Measurements from ENCODE around the gene AQP6.

The AQP6 gene

DNA sequence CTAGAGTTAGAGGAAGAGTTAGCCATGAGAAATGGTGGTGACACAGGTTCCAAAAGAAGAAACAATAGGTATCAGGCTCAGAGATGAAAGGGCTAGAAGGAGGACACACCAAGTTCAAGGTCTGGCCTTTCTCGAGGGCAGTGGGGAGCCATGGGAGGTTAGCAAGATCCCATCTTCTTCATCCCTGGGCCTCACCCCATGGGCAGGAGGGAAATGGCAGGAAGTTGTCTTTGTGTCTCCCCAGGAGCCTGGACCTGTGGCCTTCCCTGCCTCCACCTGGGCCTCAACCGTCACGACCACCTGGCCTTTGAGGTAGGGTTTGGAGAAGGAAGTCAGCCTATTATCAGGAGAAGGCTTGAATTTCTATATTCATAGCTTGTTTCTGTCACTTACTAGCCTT, 28.0 kb upstream of the AQP6 start:
- TF ChIP-seq EZH2 (IDR thresholded peaks at IDR 0.05; ENCODE audit: borderline replicate concordance, low read length), result no peak
- TF ChIP-seq, protein P1, sequence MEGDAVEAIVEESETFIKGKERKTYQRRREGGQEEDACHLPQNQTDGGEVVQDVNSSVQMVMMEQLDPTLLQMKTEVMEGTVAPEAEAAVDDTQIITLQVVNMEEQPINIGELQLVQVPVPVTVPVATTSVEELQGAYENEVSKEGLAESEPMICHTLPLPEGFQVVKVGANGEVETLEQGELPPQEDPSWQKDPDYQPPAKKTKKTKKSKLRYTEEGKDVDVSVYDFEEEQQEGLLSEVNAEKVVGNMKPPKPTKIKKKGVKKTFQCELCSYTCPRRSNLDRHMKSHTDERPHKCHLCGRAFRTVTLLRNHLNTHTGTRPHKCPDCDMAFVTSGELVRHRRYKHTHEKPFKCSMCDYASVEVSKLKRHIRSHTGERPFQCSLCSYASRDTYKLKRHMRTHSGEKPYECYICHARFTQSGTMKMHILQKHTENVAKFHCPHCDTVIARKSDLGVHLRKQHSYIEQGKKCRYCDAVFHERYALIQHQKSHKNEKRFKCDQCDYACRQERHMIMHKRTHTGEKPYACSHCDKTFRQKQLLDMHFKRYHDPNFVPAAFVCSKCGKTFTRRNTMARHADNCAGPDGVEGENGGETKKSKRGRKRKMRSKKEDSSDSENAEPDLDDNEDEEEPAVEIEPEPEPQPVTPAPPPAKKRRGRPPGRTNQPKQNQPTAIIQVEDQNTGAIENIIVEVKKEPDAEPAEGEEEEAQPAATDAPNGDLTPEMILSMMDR (IDR thresholded peaks at IDR 0.05; ENCODE audit: low read length), result no peak
- H3K27ac ChIP-seq (ENCODE audit: low read depth, low read length, poor library complexity, severe bottlenecking), result no peak overlapping the region
- no peaks in the 10 kb centered on the region for H3F3A ChIP-seq (ENCODE audit: insufficient read depth, low read length)
- H3K27me3 ChIP-seq (ENCODE audit: insufficient read depth, low read length), result no peaks in the 10 kb centered on the region; the same call in 1 of the 2 replicates
- H4K20me1 ChIP-seq (ENCODE audit: insufficient read depth, low read length), result no peaks in the 10 kb centered on the region
- no peak overlapping the region for H3K9ac ChIP-seq (ENCODE audit: low read length)
- no peak overlapping the region for H3K4me3 ChIP-seq (ENCODE audit: low read depth, low read length, poor library complexity, severe bottlenecking)
- no peaks in the 10 kb centered on the region for H3K9me2 ChIP-seq (ENCODE audit: low read depth, low read length)
- H3K79me2 ChIP-seq (ENCODE audit: insufficient read depth, low read length), result no peaks in the 10 kb centered on the region
- no peaks in the 10 kb centered on the region for H3K9me3 ChIP-seq (ENCODE audit: low read length)
- no peak overlapping the region for H2AFZ ChIP-seq (ENCODE audit: low read length)
- H3K4me1 ChIP-seq (ENCODE audit: insufficient read depth, low read length, severe bottlenecking), result peaks cover 20% of the 10 kb centered on the region
- no peak overlapping the region for H3K4me2 ChIP-seq (ENCODE audit: low read length)
- H3K36me3 ChIP-seq (ENCODE audit: insufficient read depth, low read length), result no peaks in the 10 kb centered on the region

DNA sequence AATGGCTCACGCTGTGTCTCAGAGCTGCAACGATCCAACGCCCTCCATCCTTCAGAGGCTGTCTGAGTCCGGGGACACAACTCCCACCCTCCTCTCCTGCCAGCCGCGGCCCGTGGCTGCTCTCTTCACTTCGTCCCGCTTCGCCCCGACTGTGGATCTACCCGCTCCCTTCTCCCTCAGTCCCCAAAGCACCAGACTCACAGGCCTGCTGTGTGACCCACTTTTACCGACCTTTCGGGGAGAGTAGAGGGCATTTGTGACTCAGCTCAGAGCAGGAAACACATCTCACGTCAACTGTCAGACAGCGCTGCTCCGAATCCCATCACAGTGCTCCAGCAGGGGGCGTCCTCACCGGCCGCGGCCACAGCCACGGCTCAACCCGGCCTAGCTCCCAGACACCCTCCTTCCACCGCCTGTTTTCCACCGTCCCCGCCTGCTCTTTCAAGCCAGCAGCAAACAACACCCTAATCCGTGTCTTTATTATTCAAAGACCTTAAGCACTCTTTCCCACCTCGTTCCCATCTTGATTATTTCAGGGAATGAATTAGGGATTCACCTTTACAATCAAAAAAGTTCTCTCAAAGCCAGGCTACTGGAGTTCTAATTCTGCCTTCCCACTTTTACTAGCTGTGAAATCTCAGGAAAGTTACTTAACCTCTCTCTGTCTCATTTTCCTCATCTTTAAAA, 27.2 kb upstream of the AQP6 start:
- no peaks in the 10 kb centered on the region for H3K9me3 ChIP-seq (ENCODE audit: low read length)
- no peak overlapping the region for H3K27ac ChIP-seq (ENCODE audit: low read depth, low read length, poor library complexity, severe bottlenecking)
- H3K79me2 ChIP-seq (ENCODE audit: insufficient read depth, low read length), result no peaks in the 10 kb centered on the region
- peak overlapping the region; percentile 55 for H3K4me3 ChIP-seq (ENCODE audit: low read depth, low read length, poor library complexity, severe bottlenecking)
- no peak overlapping the region for H2AFZ ChIP-seq (ENCODE audit: low read length)
- H3K36me3 ChIP-seq (ENCODE audit: insufficient read depth, low read length), result no peaks in the 10 kb centered on the region
- peak overlapping the region; percentile 54; the same call in 1 of the 2 replicates for H3K9ac ChIP-seq (ENCODE audit: low read length)
- H3F3A ChIP-seq (ENCODE audit: insufficient read depth, low read length), result no peaks in the 10 kb centered on the region
- no peaks in the 10 kb centered on the region for H3K9me2 ChIP-seq (ENCODE audit: low read depth, low read length)
- TF ChIP-seq, protein P1 (IDR thresholded peaks at IDR 0.05; ENCODE audit: low read length), result peak; percentile 88
- TF ChIP-seq EZH2 (IDR thresholded peaks at IDR 0.05; ENCODE audit: borderline replicate concordance, low read length), result no peak
- H3K4me1 ChIP-seq (ENCODE audit: insufficient read depth, low read length, severe bottlenecking), result peaks cover 20% of the 10 kb centered on the region
- no peaks in the 10 kb centered on the region; the same call in 1 of the 2 replicates for H3K27me3 ChIP-seq (ENCODE audit: insufficient read depth, low read length)
- peak overlapping the region; percentile 78 for H3K4me2 ChIP-seq (ENCODE audit: low read length)
- no peaks in the 10 kb centered on the region for H4K20me1 ChIP-seq (ENCODE audit: insufficient read depth, low read length)

DNA sequence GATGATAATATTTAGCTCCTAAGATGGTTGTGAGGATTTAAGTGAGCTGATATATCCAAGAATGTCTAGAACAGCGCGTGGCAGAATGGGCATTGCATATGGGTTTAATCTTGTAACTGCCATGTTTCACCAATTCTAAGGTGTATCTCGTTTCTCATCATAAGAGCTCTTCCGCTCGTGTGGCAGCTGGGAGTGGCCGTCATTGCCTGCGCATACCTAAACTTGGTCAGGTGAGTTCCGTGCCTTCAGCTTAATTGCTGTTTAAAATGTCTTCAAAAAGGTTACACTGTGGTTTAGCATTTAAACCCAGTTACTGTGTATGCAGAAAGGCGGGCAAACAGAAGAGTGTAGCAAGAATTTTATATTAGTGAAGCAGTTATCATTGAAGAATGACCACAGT, 26.7 kb upstream of the AQP6 start:
- Histone ChIP-seq H3K9ac (ENCODE audit: low read length) (no peak overlapping the region), H3K4me2 (ENCODE audit: low read length) (no peak overlapping the region), H3K4me3 (ENCODE audit: low read depth, low read length, poor library complexity, severe bottlenecking) (no peak overlapping the region), H3K9me2 (ENCODE audit: low read depth, low read length) (no peaks in the 10 kb centered on the region), H3K9me3 (ENCODE audit: low read length) (no peaks in the 10 kb centered on the region), H2AFZ (ENCODE audit: low read length) (no peak overlapping the region), H4K20me1 (ENCODE audit: insufficient read depth, low read length) (no peaks in the 10 kb centered on the region), H3K4me1 (ENCODE audit: insufficient read depth, low read length, severe bottlenecking) (peaks cover 20% of the 10 kb centered on the region), H3K36me3 (ENCODE audit: insufficient read depth, low read length) (no peaks in the 10 kb centered on the region), H3K27ac (ENCODE audit: low read depth, low read length, poor library complexity, severe bottlenecking) (no peak overlapping the region), H3F3A (ENCODE audit: insufficient read depth, low read length) (no peaks in the 10 kb centered on the region), H3K27me3 (ENCODE audit: insufficient read depth, low read length) (no peaks in the 10 kb centered on the region; the same call in 1 of the 2 replicates), H3K79me2 (ENCODE audit: insufficient read depth, low read length) (no peaks in the 10 kb centered on the region)
- TF ChIP-seq, protein P1 (IDR thresholded peaks at IDR 0.05; ENCODE audit: low read length), result no peak
- TF ChIP-seq EZH2 (IDR thresholded peaks at IDR 0.05; ENCODE audit: borderline replicate concordance, low read length), result no peak

Data from OCI-LY1 (cell line).